HG03521 (cell line): ENCODE measurements around the gene ALDH3B2.
A peak's percentile ranks its signal among the peaks of the same experiment; 100 is the strongest.
"Not testable (repeated sequence)": the region's sequence is repeated elsewhere in the genome, so short reads cannot be mapped to it uniquely, and the experiment has no call there.

Experiments
- ATAC-seq: cut with Tn5 transposase; IDR thresholded peaks from one replicate; pipeline ENCODE4 v1.9.1; 2021; ENCODE audit warnings: mild to moderate bottlenecking, moderate library complexity; ENCODE audit not compliant: unreplicated experiment

The ALDH3B2 gene

GRCh38 chr11:67631411-67631810, 43.0 kb downstream of the ALDH3B2 start:
- no peak for ATAC-seq

- ATAC-seq = no peak
These were observed 43.5 kb downstream of the ALDH3B2 start for GRCh38 chr11:67630943-67631331.

- peak; percentile 64 for ATAC-seq
These were observed 44.0 kb downstream of the ALDH3B2 start for GRCh38 chr11:67630228-67630942.

- ATAC-seq = peak; percentile 34
These were observed 44.8 kb downstream of the ALDH3B2 start, which contains the start of gene NUDT8 for GRCh38 chr11:67629386-67630227. TSS of gene NUDT8 (minus strand) at chr11:67629937. CDS start at chr11:67629911, 26 bp downstream.

GRCh38 chr11:67628710-67629385, 45.6 kb downstream of the ALDH3B2 start:
- ATAC-seq = no peak

GRCh38 chr11:67627812-67628624, 46.4 kb downstream of the ALDH3B2 start:
- no peak for ATAC-seq

GRCh38 chr11:67627441-67627811, 47.0 kb downstream of the ALDH3B2 start:
- ATAC-seq = no peak

GRCh38 chr11:67626970-67627369, 47.5 kb downstream of the ALDH3B2 start:
- ATAC-seq = no peak

GRCh38 chr11:67626131-67626833, 48.1 kb downstream of the ALDH3B2 start:
- ATAC-seq = not testable (repeated sequence)

GRCh38 chr11:67623795-67624194, 50.6 kb downstream of the ALDH3B2 start:
- ATAC-seq = not testable (repeated sequence)

- not testable (repeated sequence) for ATAC-seq
These were observed 51.5 kb downstream of the ALDH3B2 start for GRCh38 chr11:67622905-67623304.

GRCh38 chr11:67621928-67622327, 52.5 kb downstream of the ALDH3B2 start:
- not testable (repeated sequence) for ATAC-seq

- ATAC-seq = not testable (repeated sequence)
These were observed 53.8 kb downstream of the ALDH3B2 start for GRCh38 chr11:67620621-67621020.

- ATAC-seq = not testable (repeated sequence)
These were observed 54.5 kb downstream of the ALDH3B2 start for GRCh38 chr11:67619683-67620618.

- not testable (repeated sequence) for ATAC-seq
These were observed 55.3 kb downstream of the ALDH3B2 start for GRCh38 chr11:67618901-67619659.

- ATAC-seq = no peak
These were observed 57.0 kb downstream of the ALDH3B2 start for GRCh38 chr11:67617243-67617953.

- ATAC-seq = no peak
These were observed 57.8 kb downstream of the ALDH3B2 start for GRCh38 chr11:67616431-67617242.
